HepG2 (cell line): ENCODE results near the gene GGA3. TPM values are rescaled to one million over a fixed set of nuclear protein-coding genes. Genes with fewer than 3 reads are reported as not detected.

Source experiments
- CENPT ChIP-seq: sonication (generic); formaldehyde crosslinking; IDR thresholded peaks from 2 replicates; pipeline ENCODE4 v1.8.0; 2022; ENCODE audit warnings: low read depth, mild to moderate bottlenecking, moderate library complexity, missing genetic modification reagents
- EHMT2 ChIP-seq: fragments of 200-600 bp; sonication (generic); IDR thresholded peaks from 2 replicates; pipeline ENCODE4 v1.7.0; 2017; ENCODE audit warnings: antibody characterized with exemption, low read depth, low read length, borderline replicate concordance
- ELF4 ChIP-seq: sonication (generic); formaldehyde crosslinking; IDR thresholded peaks from 2 replicates; pipeline ENCODE4 v1.5.0; 2020; ENCODE audit warnings: missing genetic modification reagents, mild to moderate bottlenecking, moderate library complexity, borderline replicate concordance
- EP300 ChIP-seq, 3 experiments: sonication (generic) in 1 of 3; formaldehyde crosslinking in 1 of 3; IDR thresholded peaks; 2 replicates each; pipeline versions ENCODE4 v1.5.1 to v1.6.1; 2011 to 2020; ENCODE audit warnings: low read depth in 2 of 3, low read length in 2 of 3, borderline replicate concordance in 1 of 3, improper control_type of control experiment in 1 of 3, mild to moderate bottlenecking in 1 of 3, missing genetic modification reagents in 1 of 3, moderate library complexity in 1 of 3
- ERF ChIP-seq: IDR thresholded peaks from 2 replicates; pipeline ENCODE4 v1.6.1; 2018; ENCODE audit warnings: missing biosample characterization, missing genetic modification reagents
- HOXA3 ChIP-seq: sonication (generic); formaldehyde crosslinking; IDR thresholded peaks from 2 replicates; pipeline ENCODE4 v1.5.0; 2020; ENCODE audit warnings: missing genetic modification reagents
- HOXA5 ChIP-seq: sonication (generic); formaldehyde crosslinking; IDR thresholded peaks from 2 replicates; pipeline ENCODE4 v1.4.0; 2020; ENCODE audit warnings: missing genetic modification reagents
- MTA1 ChIP-seq: sonication (generic); formaldehyde crosslinking; IDR thresholded peaks from 2 replicates; pipeline ENCODE4 v1.4.0; 2020; ENCODE audit warnings: missing genetic modification reagents, mild to moderate bottlenecking, borderline replicate concordance
- MTA3 ChIP-seq: sonication (generic); formaldehyde crosslinking; IDR thresholded peaks from 2 replicates; pipeline ENCODE4 v1.4.0; 2020; ENCODE audit warnings: missing genetic modification reagents
- MXI1 ChIP-seq: IDR thresholded peaks from 3 replicates; pipeline ENCODE4 v1.6.1; 2012; ENCODE audit warnings: low read depth, low read length, inconsistent platforms, borderline replicate concordance
- NR1H2 ChIP-seq: sonication (generic); formaldehyde crosslinking; IDR thresholded peaks from 2 replicates; pipeline ENCODE4 v1.8.1; 2022; ENCODE audit warnings: low read depth, missing genetic modification reagents, borderline replicate concordance
- PCBP2 ChIP-seq: fragments of 200-400 bp; formaldehyde crosslinking; optimal IDR thresholded peaks from 2 replicates; pipeline ENCODE3; 2018; ENCODE audit warnings: low read length, low read depth; ENCODE audit not compliant: poor library complexity, severe bottlenecking
- POGZ ChIP-seq: sonication (generic); formaldehyde crosslinking; IDR thresholded peaks from 2 replicates; pipeline ENCODE4 v1.4.0; 2020; ENCODE audit warnings: mild to moderate bottlenecking, missing genetic modification reagents
- SCMH1 ChIP-seq: sonication (generic); formaldehyde crosslinking; IDR thresholded peaks from 2 replicates; pipeline ENCODE4 v1.9.0; 2021; ENCODE audit warnings: missing genetic modification reagents, mild to moderate bottlenecking, borderline replicate concordance
- SIN3B ChIP-seq: fragments of 150-350 bp; IDR thresholded peaks from 2 replicates; pipeline ENCODE4 v1.6.1; 2014; ENCODE audit warnings: low read length
- SNAI1 ChIP-seq: sonication (generic); formaldehyde crosslinking; IDR thresholded peaks from 2 replicates; pipeline ENCODE4 v1.5.0; 2020; ENCODE audit warnings: mild to moderate bottlenecking, missing genetic modification reagents, borderline replicate concordance
- SP4 ChIP-seq: sonication (generic); formaldehyde crosslinking; IDR thresholded peaks from 2 replicates; pipeline ENCODE4 v1.8.1; 2023; ENCODE audit warnings: mild to moderate bottlenecking, missing genetic modification reagents
- YY1 ChIP-seq: IDR thresholded peaks from 2 replicates; pipeline ENCODE4 v1.6.1; 2011; ENCODE audit warnings: low read length, low read depth, moderate library complexity, mild to moderate bottlenecking; ENCODE audit not compliant: insufficient read depth, insufficient replicate concordance
- ZFP91 ChIP-seq: sonication (generic); formaldehyde crosslinking; IDR thresholded peaks from 2 replicates; pipeline ENCODE4 v1.9.0; 2022; ENCODE audit warnings: missing genetic modification reagents, mild to moderate bottlenecking, borderline replicate concordance
- ZFYVE20 ChIP-seq: sonication (generic); formaldehyde crosslinking; IDR thresholded peaks from 2 replicates; pipeline ENCODE4 v1.8.0; 2023; ENCODE audit warnings: low read depth, mild to moderate bottlenecking, moderate library complexity, missing genetic modification reagents, borderline replicate concordance
- ZNF260 ChIP-seq: sonication (generic); formaldehyde crosslinking; IDR thresholded peaks from 2 replicates; pipeline ENCODE4 v1.4.0; 2020; ENCODE audit warnings: missing genetic modification reagents, low read depth, mild to moderate bottlenecking, borderline replicate concordance
- ZNF496 ChIP-seq: sonication (generic); formaldehyde crosslinking; IDR thresholded peaks from 2 replicates; pipeline ENCODE4 v1.8.1; 2023; ENCODE audit warnings: mild to moderate bottlenecking, moderate library complexity, missing genetic modification reagents; ENCODE audit not compliant: insufficient replicate concordance
- ZNF766 ChIP-seq: sonication (generic); formaldehyde crosslinking; IDR thresholded peaks from 2 replicates; pipeline ENCODE4 v1.5.0; 2020; ENCODE audit warnings: missing genetic modification reagents, borderline replicate concordance
- polyA plus RNA-seq, 8 experiments: library from polyadenylated mRNA; depleted of rRNA in 3 of 8; stranded (reverse) in 7 of 8; unstranded in 1 of 8; fragments of >200 nt; fragmentation: Illumina TruSeq in 4 of 8; extraction: Trizol in 4 of 8; gene quantifications; 2 replicates each; pipeline versions ENCODE4 v1.2.1 to v1.2.3, GENCODE V29; 2011 to 2016; ENCODE audit warnings: low read depth in 4 of 8, missing spikeins in 1 of 8, mixed read lengths in 1 of 8; ENCODE audit not compliant: insufficient read depth in 1 of 8
- total RNA-seq, 5 experiments: library from RNA; depleted of rRNA; stranded (reverse); fragments of >200 nt; fragmentation: Illumina TruSeq; extraction: Trizol; gene quantifications; 2 replicates each; pipeline ENCODE4 v1.2.3, GENCODE V29; 2016; ENCODE audit warnings: low read depth in 1 of 5
- TF ChIP-seq, protein P1 (sequence below): sonication (generic); formaldehyde crosslinking; IDR thresholded peaks from 2 replicates; pipeline ENCODE4 v1.5.1; 2020; ENCODE audit warnings: missing genetic modification reagents, mild to moderate bottlenecking, borderline replicate concordance

The GGA3 gene
- total and polyA plus RNA-seq, 2 of the 13 experiments (the other 11 are each of a cell fraction or from before 2014, with no cell fraction given) = 28.4 to 43.7 TPM

GRCh38 chr17:75261336-75262111 lies at the start of gene GGA3, which contains the start of gene MRPS7 (continued):
- no peak for TF ChIP-seq MTA3 (CRISPR knock-in tag)
- no peak for TF ChIP-seq HOXA5 (CRISPR knock-in tag)
- TF ChIP-seq HOXA3 (CRISPR knock-in tag) = peak; percentile 80; the same call in 1 of the 2 replicates
- TF ChIP-seq NR1H2 (CRISPR knock-in tag) = no peak
- peak; percentile 75; the same call in 1 of the 2 replicates for TF ChIP-seq ZFYVE20
- TF ChIP-seq, protein P1, sequence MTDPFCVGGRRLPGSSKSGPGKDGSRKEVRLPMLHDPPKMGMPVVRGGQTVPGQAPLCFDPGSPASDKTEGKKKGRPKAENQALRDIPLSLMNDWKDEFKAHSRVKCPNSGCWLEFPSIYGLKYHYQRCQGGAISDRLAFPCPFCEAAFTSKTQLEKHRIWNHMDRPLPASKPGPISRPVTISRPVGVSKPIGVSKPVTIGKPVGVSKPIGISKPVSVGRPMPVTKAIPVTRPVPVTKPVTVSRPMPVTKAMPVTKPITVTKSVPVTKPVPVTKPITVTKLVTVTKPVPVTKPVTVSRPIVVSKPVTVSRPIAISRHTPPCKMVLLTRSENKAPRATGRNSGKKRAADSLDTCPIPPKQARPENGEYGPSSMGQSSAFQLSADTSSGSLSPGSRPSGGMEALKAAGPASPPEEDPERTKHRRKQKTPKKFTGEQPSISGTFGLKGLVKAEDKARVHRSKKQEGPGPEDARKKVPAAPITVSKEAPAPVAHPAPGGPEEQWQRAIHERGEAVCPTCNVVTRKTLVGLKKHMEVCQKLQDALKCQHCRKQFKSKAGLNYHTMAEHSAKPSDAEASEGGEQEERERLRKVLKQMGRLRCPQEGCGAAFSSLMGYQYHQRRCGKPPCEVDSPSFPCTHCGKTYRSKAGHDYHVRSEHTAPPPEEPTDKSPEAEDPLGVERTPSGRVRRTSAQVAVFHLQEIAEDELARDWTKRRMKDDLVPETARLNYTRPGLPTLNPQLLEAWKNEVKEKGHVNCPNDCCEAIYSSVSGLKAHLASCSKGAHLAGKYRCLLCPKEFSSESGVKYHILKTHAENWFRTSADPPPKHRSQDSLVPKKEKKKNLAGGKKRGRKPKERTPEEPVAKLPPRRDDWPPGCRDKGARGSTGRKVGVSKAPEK (CRISPR knock-in tag) = 0 out of 2 replicates have a peak, but pooled peaks have one; percentile 66
- TF ChIP-seq SP4 (CRISPR knock-in tag) = peak; percentile 86
- TF ChIP-seq MXI1 = peak; percentile 85
- TF ChIP-seq EHMT2 = no peak
- no peak for TF ChIP-seq ERF (CRISPR knock-in tag)
- peak; percentile 93 for TF ChIP-seq ZFP91 (CRISPR knock-in tag)
- peak; percentile 57; the same call in 1 of the 2 replicates for TF ChIP-seq SIN3B
- peak; percentile 24; the same call in 1 of the 2 replicates for TF ChIP-seq CENPT (CRISPR knock-in tag)
- no peak for TF ChIP-seq ZNF496 (CRISPR knock-in tag)
- no peak for TF ChIP-seq PCBP2
- 0 out of 4 replicates have a peak, but pooled peaks of 1 of the 2 experiments have one; percentile 54 for TF ChIP-seq EP300 (IDR thresholded peaks at IDR 0.05; ENCODE audit: low read depth in 2 of 2, low read length in 2 of 2)
- no peak for TF ChIP-seq EP300 (CRISPR knock-in tag; IDR thresholded peaks at IDR 0.05; ENCODE audit: borderline replicate concordance)
- TF ChIP-seq SCMH1 (CRISPR knock-in tag) = no peak
- no peak; the same call in 1 of the 2 replicates for TF ChIP-seq ZNF766 (CRISPR knock-in tag)
- TF ChIP-seq ZNF260 (CRISPR knock-in tag) = peak; percentile 25; the same call in 1 of the 2 replicates
- TF ChIP-seq MTA1 (CRISPR knock-in tag) = peak; percentile 42
- TF ChIP-seq SNAI1 (CRISPR knock-in tag) = peak; percentile 88
- peak; percentile 94 for TF ChIP-seq YY1
- peak; percentile 36; the same call in 1 of the 2 replicates for TF ChIP-seq POGZ
- TF ChIP-seq ELF4 (CRISPR knock-in tag) = peak; percentile 75; the same call in 1 of the 2 replicates
